GM19238 (cell line): ENCODE data around the gene OR2A14.
"Not testable (repeated sequence)": the region's sequence is repeated elsewhere in the genome, so short reads cannot be mapped to it uniquely, and the experiment has no call there.

Source experiments
- DNase-seq: peaks from one replicate; pipeline ENCODE4 v3.0.0; 2011; ENCODE audit warnings: low spot score; ENCODE audit not compliant: insufficient read length

Gene OR2A14, protein sequence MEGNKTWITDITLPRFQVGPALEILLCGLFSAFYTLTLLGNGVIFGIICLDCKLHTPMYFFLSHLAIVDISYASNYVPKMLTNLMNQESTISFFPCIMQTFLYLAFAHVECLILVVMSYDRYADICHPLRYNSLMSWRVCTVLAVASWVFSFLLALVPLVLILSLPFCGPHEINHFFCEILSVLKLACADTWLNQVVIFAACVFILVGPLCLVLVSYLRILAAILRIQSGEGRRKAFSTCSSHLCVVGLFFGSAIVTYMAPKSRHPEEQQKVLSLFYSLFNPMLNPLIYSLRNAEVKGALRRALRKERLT

DNA sequence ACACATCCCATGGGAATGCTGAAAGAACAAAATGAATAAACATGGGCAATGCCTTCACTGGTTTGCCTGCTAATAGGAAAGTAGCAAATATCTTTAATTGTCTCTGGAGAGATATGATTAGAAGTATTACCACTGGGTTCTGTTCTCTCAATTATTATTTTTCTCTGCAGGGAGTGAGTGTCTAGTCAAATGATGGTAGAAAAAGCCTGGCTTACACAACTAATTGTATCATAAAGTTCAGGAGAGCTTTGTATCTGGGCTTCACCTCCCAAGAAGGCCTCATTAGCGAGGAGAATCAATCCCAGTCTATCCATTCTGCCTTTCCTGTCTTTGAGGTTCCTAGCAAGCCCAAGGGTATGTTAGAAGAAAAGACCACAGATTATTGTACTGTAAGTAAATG lies at the start of gene OR2A14:
OR2A14 (plus strand) TSS at position 301 of the 400 bp plus-strand sequence. CDS start 5,937 bp downstream, outside the sequence.
- DNase-seq: no peak

DNA sequence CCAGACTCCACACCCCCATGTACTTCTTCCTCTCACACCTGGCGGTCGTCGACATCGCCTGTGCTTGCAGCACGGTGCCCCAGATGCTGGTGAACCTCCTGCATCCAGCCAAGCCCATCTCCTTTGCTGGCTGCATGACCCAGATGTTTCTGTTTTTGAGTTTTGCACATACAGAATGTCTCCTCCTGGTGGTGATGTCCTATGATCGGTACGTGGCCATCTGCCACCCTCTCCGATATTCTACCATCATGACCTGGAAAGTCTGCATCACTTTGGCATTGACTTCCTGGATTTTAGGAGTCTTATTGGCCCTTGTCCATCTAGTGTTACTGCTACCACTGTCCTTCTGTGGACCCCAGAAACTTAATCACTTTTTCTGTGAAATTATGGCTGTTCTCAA lies 48.6 kb upstream of the OR2A14 start:
- DNase-seq: no peak

DNA sequence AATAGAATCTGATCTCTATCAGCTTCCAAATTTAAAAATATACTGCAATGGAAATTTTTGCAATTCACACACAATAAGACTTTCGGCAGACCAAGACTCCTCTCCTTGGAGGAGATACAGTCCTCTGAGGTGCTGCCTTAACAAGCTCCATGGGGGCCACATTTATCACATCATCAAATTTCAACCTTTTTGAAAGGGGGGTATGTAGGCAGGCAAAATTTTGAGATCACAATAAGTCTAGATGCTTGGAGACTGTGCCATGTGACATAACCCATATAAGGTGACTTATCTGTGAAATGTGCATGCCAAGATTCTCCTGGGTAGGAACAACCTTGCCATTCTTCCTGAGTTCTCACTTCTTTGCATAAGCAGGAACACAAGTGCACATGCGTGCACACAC lies 37.0 kb upstream of the OR2A14 start, which contains the start of gene OR2A12:
OR2A12 (plus strand) TSS at position 301 of the 400 bp plus-strand sequence. CDS start 8,830 bp downstream, outside the sequence.
- DNase-seq: no peak

DNA sequence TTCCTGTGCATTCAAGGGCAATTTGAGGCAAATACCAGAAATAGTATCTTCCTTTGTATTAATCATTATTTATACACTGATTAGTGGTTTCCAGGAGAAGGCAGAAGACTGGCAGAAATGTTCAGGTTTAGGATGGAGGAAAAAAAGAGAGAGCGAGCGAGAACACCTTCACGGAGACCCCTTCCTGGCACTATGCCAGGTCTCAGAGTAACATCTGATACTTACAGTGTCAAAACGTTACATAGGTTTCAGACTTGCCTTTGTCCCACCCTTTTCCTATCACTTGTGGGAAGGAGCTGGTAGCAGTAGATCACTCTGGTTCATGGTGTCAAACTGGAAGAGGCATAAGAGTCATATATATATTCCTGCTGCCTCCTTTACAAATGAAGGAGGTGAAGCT lies 36.2 kb upstream of the OR2A14 start:
- no peak for DNase-seq

DNA sequence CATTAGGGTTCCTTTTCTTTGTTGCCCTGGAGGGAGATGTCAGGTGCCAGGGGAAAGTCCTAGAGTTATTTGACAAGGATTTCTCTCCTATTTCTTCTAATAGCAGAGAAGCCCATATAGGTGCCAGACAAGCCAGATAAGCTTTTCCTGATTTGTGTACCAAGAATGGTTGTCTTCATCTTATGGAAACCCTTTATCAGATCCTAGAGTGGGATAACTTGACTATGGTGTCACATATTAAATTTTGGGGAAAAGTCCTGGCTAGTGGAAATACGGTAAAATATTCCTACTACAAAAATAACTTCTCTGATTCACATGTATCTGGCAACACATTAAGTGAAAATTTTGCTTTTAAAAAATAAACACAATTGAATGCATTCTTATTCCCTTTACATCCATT lies 35.7 kb upstream of the OR2A14 start:
- DNase-seq: no peak

DNA sequence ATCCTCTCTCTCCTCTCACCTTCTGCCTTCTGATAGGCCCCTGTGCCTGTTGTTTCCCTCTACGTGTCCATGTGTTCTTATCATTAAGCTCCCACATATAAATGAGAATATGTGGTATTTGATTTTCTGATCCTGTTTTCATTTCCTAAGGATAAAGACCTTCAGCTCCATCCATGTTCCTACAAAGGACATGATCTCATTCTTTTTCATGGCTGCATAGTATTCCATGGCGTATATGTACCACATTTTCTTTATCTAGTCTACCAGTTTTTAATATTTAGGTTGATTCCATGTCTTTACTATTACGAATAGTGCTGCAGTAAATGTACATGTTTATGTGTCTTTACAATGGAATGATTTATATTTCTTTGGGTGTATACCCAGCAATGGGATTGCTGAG lies 32.3 kb upstream of the OR2A14 start:
- DNase-seq: no peak

DNA sequence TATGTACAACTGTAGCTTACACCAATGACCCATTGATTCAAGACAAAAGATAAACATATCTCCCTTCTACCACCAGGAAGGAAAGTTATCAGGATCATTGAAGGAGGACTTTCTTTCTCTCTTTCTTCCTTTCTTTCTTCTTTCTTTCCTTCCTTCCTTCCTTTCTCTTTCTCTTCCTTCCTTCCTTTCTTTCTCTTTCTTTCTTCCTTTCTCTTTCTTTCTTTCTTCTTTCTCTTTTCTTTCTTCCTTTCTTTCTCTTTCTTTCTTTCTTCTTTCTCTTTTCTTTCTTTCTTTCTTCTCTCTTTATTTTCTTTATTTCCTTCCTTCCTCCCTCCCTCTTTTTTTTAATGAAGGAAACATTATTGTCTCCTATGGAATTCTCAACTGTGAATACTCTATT lies 24.2 kb upstream of the OR2A14 start:
- no peak for DNase-seq

DNA sequence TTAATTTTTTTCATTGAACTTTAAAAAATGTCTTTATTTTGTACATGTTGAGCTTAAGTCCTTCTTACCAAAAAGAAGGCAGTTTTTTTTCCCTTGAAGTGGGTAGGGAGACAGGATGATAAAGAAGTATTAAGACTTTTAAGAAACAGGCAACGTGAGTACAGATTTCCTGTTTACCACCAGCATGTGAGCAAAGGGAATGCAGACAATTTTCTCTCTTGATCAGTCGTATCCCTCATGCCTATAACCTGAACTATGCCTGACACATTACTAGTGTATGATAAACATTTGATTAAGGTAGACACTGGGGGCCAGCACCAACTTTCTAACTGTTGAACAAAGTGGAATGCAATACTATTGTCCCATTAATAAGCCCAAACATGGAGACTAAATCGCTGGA lies 22.4 kb upstream of the OR2A14 start:
- no peak for DNase-seq

DNA sequence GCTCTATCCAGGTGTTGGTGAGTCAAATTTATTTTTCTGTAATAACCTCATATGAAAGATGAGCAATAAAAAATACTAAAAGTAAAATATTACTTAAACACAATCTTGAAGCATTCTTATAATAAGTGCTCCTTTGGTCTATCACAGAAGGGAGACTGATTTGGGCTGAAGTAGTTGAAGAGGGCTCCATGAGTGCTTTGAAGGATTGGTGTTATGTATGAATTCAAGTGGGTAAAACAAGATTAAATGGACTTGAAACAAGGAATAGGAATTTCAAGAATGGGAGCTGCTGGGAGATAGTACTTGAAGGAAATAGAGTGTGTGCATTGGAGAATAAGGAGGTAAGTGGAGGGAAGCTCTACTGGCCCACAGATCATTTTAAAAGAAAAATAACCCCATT lies 20.9 kb upstream of the OR2A14 start:
- DNase-seq: no peak

DNA sequence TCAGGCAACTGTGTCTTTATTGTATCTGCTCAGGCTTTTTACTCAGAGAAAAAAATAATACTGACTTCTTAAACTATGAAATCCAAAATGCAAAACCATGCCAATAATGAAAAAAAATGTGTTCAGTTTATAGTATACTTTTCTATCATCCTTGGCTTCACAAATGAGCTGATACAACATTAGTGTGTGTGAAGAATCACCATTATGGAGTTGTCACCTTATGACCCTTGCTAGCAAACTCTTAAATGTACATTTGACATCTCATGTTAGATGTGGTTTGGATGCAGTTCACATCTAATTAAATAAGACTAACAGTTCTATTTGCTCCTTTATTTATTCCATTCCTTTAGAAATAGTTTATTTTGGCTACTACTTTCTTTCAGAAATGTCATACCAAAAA lies 17.8 kb upstream of the OR2A14 start:
- no peak for DNase-seq

DNA sequence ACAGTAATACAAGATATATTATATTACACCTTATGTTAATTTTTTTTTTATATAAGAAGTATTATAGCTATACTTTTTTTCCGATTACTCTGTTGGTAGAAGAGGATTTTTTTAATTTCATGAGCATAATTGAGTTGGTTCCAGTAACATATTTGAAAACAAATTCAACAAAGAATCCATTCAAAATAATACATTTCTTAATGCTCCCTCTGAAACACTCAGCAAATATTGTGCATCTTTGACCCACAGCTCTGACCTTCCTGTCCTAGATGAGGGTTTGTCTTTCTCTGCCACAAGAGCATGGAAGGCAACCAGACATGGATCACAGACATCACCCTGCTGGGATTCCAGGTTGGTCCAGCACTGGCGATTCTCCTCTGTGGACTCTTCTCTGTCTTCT lies 13.7 kb upstream of the OR2A14 start, which contains the start of gene OR2A2:
OR2A2 (plus strand) TSS at position 301 of the 400 bp plus-strand sequence; CDS start at position 301, 0 bp downstream.
- no peak for DNase-seq

DNA sequence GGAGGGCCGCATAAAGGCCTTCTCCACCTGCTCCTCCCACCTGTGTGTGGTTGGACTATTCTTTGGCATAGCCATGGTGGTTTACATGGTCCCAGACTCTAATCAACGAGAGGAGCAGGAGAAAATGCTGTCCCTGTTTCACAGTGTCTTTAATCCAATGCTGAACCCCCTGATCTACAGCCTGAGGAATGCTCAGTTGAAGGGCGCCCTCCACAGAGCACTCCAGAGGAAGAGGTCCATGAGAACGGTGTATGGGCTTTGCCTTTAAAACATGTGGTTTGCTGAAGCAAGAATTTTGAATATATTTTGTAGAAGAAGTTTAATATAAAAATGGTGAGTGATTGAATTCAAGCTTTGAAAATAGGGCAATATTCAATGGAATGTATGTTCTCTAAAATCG lies 12.7 kb upstream of the OR2A14 start:
- DNase-seq: no peak

DNA sequence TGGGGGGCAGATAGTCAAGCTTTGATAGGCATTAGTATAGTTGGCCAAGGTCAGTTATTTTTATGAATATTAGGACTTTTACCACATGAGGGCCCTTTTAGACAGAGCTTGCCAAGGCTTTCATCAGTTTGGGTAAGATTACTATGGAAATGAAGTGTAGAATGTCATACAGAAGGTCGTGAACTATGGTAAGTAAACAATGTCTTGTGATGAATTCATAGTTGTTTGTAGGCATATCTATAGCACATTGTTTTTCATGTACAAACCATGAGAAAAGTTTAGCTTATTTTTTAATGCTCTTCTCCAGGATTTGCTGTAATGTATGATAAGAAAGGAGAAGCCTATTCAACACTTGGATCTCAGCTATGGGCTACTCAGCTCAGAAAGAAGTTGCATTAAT lies 9.3 kb upstream of the OR2A14 start:
- no peak for DNase-seq

DNA sequence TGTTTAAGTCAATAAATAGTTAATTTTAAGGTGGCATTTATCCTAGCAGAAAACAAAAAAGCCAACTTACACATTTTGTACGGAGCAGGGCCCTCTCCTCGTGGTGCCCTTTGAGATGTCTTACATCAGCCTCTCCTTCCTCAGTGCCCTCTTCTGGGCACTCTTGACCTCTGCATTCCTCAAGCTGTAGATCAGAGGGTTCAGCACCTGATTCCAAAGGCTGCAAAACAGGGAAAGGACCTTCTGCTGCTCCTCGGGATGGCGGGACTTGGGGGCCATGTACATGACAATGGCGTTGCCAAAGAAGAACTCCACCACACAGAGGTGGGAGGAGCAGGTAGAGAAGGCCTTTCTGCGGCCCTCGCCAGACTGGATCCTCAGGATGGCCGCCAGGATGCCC lies 4.6 kb upstream of the OR2A14 start:
- DNase-seq: no peak

DNA sequence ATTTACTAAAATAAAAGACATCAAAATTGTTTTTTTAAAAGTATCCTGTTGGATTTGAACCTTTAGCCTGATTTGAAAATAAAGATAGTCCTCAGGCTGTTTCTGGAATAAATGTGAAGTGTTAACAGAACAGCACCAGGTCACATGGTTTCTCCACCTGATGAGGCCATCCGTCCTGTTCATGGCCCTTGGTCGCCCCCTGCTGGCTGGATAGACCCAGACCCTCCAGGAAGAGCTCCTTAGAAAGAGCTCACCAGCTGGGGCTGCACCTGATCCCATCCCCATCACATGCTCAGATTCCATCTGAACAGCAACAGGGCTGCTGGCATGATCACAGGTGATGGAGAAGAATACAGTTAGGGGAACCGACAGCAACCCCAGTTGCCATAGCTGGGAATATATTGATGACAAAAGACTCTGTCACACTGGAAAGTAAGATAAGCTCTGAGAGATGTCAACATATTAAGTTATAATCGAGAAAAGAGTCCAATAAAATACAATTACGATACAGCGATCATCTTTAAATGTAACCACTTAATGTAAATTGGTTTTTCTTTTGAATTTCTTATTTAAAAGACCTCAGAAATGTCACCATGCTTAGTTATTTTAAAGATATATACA lies 4.8 kb downstream of the OR2A14 start:
- DNase-seq: peak; percentile 56

DNA sequence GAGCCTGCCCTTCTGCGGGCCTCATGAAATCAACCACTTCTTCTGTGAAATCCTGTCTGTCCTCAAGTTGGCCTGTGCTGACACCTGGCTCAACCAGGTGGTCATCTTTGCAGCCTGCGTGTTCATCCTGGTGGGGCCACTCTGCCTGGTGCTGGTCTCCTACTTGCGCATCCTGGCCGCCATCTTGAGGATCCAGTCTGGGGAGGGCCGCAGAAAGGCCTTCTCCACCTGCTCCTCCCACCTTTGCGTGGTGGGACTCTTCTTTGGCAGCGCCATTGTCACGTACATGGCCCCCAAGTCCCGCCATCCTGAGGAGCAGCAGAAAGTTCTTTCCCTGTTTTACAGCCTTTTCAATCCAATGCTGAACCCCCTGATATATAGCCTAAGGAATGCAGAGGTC lies 6.6 kb downstream of the OR2A14 start:
- not testable (repeated sequence) for DNase-seq

DNA sequence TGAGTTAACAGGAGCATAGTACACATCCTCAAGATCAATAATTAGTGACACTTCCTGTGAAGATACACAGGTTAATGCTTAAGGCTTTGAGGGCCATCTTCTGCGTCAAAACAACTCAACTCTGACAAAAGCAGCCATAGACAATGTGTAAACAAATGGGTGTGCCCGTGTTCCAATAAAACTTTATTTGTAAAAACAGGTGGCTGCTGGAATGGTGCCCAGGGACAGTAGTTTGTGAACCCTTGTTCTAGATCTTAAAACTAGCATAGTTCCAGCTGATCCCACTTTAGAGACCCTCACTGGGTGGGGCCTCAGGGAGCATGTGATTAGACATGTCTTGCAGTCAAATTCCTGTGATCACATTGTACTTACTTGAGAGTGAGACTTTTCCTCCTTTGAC lies 7.8 kb downstream of the OR2A14 start:
- no peak for DNase-seq

DNA sequence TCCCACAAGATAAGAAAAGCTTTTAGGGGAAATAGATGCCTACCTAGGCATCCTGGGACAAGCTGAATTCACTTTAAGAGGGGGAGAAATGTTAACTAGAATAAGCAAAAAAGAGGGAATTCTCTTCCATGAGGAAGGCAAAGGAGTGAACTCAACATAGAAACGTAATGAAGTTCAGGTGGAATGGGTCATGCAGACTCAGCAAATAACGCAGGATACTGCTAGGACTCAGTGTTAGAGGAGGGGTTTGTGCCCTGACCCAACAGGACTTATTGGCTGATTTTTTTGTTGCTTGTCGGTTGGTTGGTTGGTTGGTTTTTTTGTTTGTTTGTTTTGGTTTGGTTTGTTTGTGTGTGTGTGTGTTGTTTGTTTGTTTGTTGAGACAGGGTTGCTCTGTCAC lies 9.3 kb downstream of the OR2A14 start:
- DNase-seq: no peak

DNA sequence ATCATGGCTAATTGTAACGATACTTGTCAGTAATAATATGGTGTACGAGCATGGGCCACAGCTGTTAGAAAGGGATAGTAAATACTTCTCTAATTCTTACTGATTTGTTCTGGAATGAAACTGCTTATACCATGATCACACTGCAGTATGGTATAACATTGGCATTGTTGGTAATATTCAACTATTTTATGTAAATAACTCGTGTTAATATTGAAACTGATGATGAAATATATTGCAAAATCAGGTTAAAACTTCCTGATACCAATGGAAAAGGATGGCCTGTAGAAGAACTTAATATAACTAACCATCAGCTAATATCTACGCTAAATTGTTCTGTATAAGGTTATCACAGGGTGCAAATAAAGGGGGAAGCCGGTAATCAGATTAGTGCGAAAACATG lies 10.3 kb downstream of the OR2A14 start:
- DNase-seq: no peak

DNA sequence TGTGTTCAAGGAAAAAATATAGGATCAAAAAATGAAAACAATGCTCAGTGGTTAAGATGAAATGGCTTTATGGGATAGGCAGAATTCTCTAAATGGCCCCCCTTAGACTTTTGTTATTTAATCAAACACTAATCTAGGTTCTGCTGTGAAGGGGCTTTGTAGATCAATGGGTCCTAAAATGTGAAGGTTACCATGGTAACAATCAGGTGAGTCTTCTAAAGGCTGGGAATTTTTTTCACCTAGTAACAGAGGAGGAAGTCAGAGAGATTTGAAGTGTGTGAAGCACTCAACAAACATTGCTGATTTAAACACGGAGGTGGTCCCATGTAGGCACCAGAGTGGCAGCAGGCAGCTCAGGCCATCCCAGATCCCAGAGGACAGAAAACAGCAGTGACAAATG lies 11.1 kb downstream of the OR2A14 start:
- no peak for DNase-seq

DNA sequence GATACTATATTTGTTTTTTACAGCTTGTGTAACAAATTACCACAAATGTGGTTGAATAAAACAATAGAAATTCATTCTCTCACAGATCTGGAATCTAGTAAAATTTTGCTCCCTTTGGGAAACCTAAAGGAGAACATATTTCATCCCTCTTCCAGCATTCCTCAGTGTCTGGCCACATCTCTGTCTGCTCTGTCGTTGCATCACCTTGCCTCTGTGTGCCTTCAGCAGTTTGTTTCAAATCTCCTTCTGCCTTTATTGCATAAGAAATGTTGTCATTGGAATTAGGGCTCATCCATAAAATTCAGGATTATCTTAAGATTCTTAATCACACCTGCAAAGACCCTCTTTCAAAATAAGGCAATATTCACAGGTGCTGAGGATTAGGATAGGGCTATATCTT lies 14.5 kb downstream of the OR2A14 start:
- DNase-seq: no peak

DNA sequence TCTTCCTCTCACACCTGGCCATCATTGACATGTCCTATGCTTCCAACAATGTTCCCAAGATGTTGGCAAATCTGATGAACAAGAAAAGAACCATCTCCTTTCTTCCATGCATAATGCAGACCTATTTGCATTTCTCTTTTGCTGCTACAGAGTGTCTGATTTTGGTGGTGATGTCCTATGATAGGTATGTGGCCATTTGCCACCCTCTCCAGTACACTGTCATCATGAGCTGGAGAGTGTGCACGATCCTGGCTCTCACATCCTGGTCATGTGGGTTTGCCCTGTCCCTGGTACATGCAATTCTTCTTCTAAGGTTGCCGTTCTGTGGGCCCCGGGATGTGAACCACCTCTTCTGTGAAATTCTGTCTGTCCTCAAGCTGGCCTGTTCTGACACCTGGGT lies 19.2 kb downstream of the OR2A14 start:
- DNase-seq: no peak

DNA sequence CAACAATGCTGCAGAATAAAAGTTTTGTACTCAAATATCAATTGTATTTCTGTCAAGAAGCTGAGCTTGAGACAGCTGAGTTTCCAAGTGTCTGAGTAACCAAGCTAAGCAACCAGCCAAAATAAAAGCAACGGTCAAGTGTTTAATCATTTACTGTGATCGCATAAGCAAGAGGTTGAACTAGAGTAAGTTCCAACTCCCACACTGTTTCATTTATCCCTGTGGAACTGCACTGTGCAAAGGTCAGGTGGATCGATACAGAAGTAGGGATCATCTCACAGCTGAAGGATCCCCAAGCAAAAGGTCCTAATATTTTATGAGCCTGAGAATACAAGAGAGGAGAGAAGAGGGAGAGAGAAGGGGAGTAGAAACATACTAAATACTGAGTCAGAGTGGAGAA lies 21.4 kb downstream of the OR2A14 start:
- DNase-seq: no peak
